Heart left ventricle (tissue), 16 donors: ENCODE measurements around the gene SEMA6D. TPM values are rescaled to one million over a fixed set of nuclear protein-coding genes. Genes with fewer than 3 reads are reported as not detected.

Experiments
- ATAC-seq, 4 donors: fragments of 200-7000 bp; cut with Tn5 transposase; one replicate each; pipeline ENCODE4 v1.9.1; 2020 to 2022; ENCODE audit warnings: moderate library complexity in 4 of 4, mild to moderate bottlenecking in 3 of 4, moderate number of reproducible peaks in 1 of 4
- DNase-seq, 5 donors: peaks; one replicate each; pipeline ENCODE4 v3.0.0-alpha.2; 2020
- H3K27ac ChIP-seq, 12 donors: fragments of 200-600 bp; sonication (generic) in 4 of 12; one replicate each; pipeline versions ENCODE4 v1.5.0 to v1.8.0; 2016 to 2022; ENCODE audit warnings: mild to moderate bottlenecking in 2 of 12
- H3K27me3 ChIP-seq, 9 donors: fragments of 200-600 bp; sonication (generic) in 2 of 9; one replicate each; pipeline versions ENCODE4 v1.5.1 to v1.8.0; 2016 to 2022; ENCODE audit warnings: mild to moderate bottlenecking in 3 of 9
- H3K36me3 ChIP-seq, 9 donors: fragments of 200-600 bp; sonication (generic) in 2 of 9; one replicate each; pipeline versions ENCODE4 v1.5.0 to v1.8.0; 2018 to 2022; ENCODE audit warnings: mild to moderate bottlenecking in 2 of 9
- H3K4me1 ChIP-seq, 12 donors: fragments of 200-600 bp; sonication (generic) in 4 of 12; one replicate each; pipeline versions ENCODE4 v1.5.0 to v1.8.0; 2016 to 2022; ENCODE audit warnings: mild to moderate bottlenecking in 3 of 12
- H3K4me3 ChIP-seq, 12 donors: fragments of 200-600 bp; sonication (generic) in 4 of 12; one replicate each; pipeline versions ENCODE4 v1.5.0 to v1.8.0; 2017 to 2022; ENCODE audit warnings: mild to moderate bottlenecking in 9 of 12, moderate library complexity in 4 of 12
- H3K9me3 ChIP-seq, 12 donors: fragments of 200-600 bp; sonication (generic) in 4 of 12; one replicate each; pipeline versions ENCODE4 v1.5.0 to v1.8.0; 2016 to 2022; ENCODE audit warnings: mild to moderate bottlenecking in 1 of 12
- CTCF ChIP-seq, 12 donors: fragments of 200-600 bp; sonication (generic) in 4 of 12; IDR thresholded peaks; one replicate each; pipeline versions ENCODE4 v1.5.0 to v1.8.0; 2018 to 2022; ENCODE audit warnings: antibody characterized with exemption in 12 of 12, mild to moderate bottlenecking in 5 of 12
- POLR2A ChIP-seq, 2 donors: fragments of 450-650 bp; IDR thresholded peaks; one replicate each; pipeline ENCODE4 v1.6.1; 2017; ENCODE audit warnings: antibody characterized with exemption in 2 of 2, mild to moderate bottlenecking in 2 of 2, moderate library complexity in 2 of 2
- WGBS, 4 donors: extraction: QIAGEN DNeasy Blood & Tissue Kit in 2 of 4; methylation state at CpG; one replicate each; pipeline versions ENCODE4 v1.1.5 to v1.1.7; 2013 to 2018; 5-methylcytosine and 5-hydroxymethylcytosine counted together
- intact Hi-C, 10 donors: fragments of 100-400 bp; cut with DNase I; formaldehyde crosslinking; loops; one replicate each; pipeline versions ENCODE4 v1.11.1 to v1.14.2; 2022
- polyA plus RNA-seq, 2 donors: library from polyadenylated mRNA; stranded (reverse); fragments of 200-250 nt; gene quantifications; one replicate each; pipeline ENCODE4 v1.2.3, GENCODE V29; 2013
- total RNA-seq, 9 donors: library from RNA; depleted of rRNA in 2 of 9; stranded (reverse); fragments of >200 nt in 2 of 9; fragmentation: NEBNext Ultra II Directional in 3 of 9; extraction: Animal tissue kit (Norgen Biotek cat#: 25700) in 3 of 9; gene quantifications; one replicate each; pipeline versions ENCODE4 v1.1.0 to v1.2.4, GENCODE V29; 2016 to 2023
- donor health status: ischemic (EF 13 %, LVEDD 7.1; RV severe dilation, severe dysfunction).
- donor health status: healthy with polysubstance abuse.
- donor health status: DM: no; HTN: yes; CAD: no.
- donor health status: DM: no; HTN: no; CAD: no.
- donor health status: ischemic (EF 25% LVEDD 6.9; RV normal size, moderate dysfunction).
- donor health status: ischemic (EF 25% LVEDD 5.7; RV mildly dilated, moderate dysfunction).
- donor health status: healthy.
- donor health status: DM: yes; HTN: yes; CAD: no.
- donor health status: ischemic (EF 35%, LVEDD 5.7; RV mildly dilated, moderate dysfunction).
- donor health status: nonischemic (EF 11% LVEDD 7.7; RV severe dilation, severe dysfunction).
- donor health status: DM: yes; HTN: yes; CAD: no.
- donor health status: PGD.
- donor health status: ischemic (EF 29% LVEDD 5.4; RV normal size, mild dysfunction).
- donor health status: nonischemic (EF 23%, LVEDD 6.1; RV moderate dilation, normal function).

SEMA6D gene
- total and polyA plus RNA-seq, 11 donors: 2.8 to 23.2 (median 10.8) TPM

DNA sequence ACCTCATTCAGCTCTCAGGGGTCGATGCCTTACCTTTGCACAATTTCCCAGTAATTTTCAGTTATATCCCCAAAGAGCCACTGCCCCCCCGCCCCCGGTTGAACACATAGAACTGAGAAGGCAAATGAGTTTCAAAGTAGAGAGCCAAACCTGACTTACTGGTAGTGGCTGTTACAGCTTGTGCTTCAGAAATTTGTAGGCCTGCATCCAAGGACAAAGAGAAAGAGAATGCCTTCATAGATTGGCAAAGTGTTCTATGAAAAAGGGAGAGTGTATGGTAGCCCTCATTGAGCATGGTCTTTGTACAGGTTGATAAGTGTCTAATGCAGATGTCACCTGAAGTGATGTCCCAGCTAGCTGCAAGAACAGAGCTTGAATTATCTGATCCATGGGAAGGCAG, 13.9 kb downstream of the SEMA6D start:
- H3K4me1 ChIP-seq: peaks cover 0 to 48% (median 22%) of the 10 kb centered on the region in 12 donors
- DNase-seq (no peak), ATAC-seq (peak; percentile 29 to 50 (median 37))
- WGBS, 4 donors: 66 to 82% (median 76%) methylated on average over 3 of the region's 3 CpGs
- no peaks in the 10 kb centered on the region for H3K36me3 ChIP-seq
- no peak overlapping the region for H3K4me3 ChIP-seq
- peak overlapping the region in 2 of 12 donors; percentile 21 to 47 for H3K27ac ChIP-seq
- H3K27me3 ChIP-seq: no peaks in the 10 kb centered on the region
- H3K9me3 ChIP-seq: no peaks in the 10 kb centered on the region
- TF ChIP-seq CTCF (IDR thresholded peaks at IDR 0.05): no peak
- no peak for TF ChIP-seq POLR2A (IDR thresholded peaks at IDR 0.05)
- intact Hi-C loops: no loop called here

DNA sequence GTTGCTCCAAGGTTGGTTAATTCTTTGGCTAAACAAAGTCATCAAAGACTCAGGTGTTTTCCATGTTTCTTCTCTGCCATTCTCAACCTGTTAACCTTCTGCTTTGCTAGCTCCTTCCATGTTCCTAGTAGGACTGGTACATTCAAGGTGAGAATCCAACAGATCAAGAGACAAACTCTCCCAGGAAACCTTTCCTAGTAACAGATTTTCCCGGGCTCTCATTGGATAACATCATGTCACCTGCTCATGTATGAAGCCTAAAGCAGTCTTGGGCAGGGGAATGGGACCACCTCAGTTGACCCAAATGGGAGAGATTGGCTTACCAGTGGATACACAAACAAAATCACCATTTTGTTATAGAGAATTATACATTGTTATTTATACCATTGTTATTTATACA, 14.9 kb downstream of the SEMA6D start:
- H3K36me3 ChIP-seq: no peaks in the 10 kb centered on the region
- H3K4me1 ChIP-seq: peaks cover 0 to 51% (median 26%) of the 10 kb centered on the region in 12 donors
- peak overlapping the region in 1 of 12 donors; percentile 18 for H3K27ac ChIP-seq
- intact Hi-C loops: no loop called here
- TF ChIP-seq POLR2A (IDR thresholded peaks at IDR 0.05) (no peak), CTCF (IDR thresholded peaks at IDR 0.05) (no peak)
- DNase-seq (no peak), ATAC-seq (no peak)
- 84 to 98% (median 92%) methylated on average over 1 of the region's 1 CpG for WGBS, 4 donors
- H3K9me3 ChIP-seq: no peaks in the 10 kb centered on the region
- no peaks in the 10 kb centered on the region for H3K27me3 ChIP-seq
- no peak overlapping the region for H3K4me3 ChIP-seq

DNA sequence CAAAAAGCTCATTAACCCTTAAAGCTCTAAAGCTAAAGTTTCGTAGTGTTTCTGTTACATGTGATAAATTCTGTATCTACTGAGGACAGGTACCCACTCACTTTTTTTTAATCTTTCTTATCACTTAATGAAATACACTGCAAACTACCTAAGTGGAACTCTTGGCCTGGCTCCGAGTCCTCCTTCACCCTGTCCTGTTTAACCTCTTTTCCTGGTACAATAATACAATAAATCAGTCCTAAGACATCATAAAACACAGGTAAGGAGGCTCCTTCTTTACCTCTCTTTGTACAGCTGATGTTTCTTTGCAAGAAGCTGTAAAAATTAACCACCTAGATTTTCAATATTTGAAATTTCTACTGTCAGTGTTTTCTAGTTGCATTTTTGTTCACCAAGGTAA, 15.8 kb downstream of the SEMA6D start:
- DNase-seq (no peak), ATAC-seq (no peak)
- Histone ChIP-seq H3K27me3 (no peaks in the 10 kb centered on the region), H3K9me3 (no peaks in the 10 kb centered on the region), H3K27ac (peak overlapping the region in 2 of 12 donors; percentile 1 to 37), H3K4me1 (peaks cover 0 to 51% (median 26%) of the 10 kb centered on the region in 12 donors), H3K36me3 (no peaks in the 10 kb centered on the region), H3K4me3 (no peak overlapping the region)
- intact Hi-C loops: no loop called here
- TF ChIP-seq CTCF (IDR thresholded peaks at IDR 0.05) (no peak), POLR2A (IDR thresholded peaks at IDR 0.05) (no peak)
- 60 to 77% (median 69%) methylated on average over 2 of the region's 2 CpGs for WGBS, 4 donors

GRCh38 chr15:47736143-47736786, 19.0 kb downstream of the SEMA6D start:
- intact Hi-C loops: no loop called here

More at GRCh38 chr15:47736143-47736786, 19.0 kb downstream of the SEMA6D start:
- Histone ChIP-seq H3K4me1 (peaks cover 0 to 47% (median 22%) of the 10 kb centered on the region in 12 donors), H3K27me3 (no peaks in the 10 kb centered on the region), H3K36me3 (no peaks in the 10 kb centered on the region), H3K27ac (peak overlapping the region in 11 of 12 donors; percentile 10 to 67 (median 27)), H3K4me3 (peak overlapping the region in 1 of 12 donors; percentile 23), H3K9me3 (no peaks in the 10 kb centered on the region)
- DNase-seq: no peak
- 35 to 46% (median 43%) methylated on average over 3 of the region's 3 CpGs for WGBS, 4 donors
- TF ChIP-seq POLR2A (IDR thresholded peaks at IDR 0.05): no peak
- TF ChIP-seq CTCF (IDR thresholded peaks at IDR 0.05): no peak
- ATAC-seq: peak in 1 of 4 donors; percentile 15
